ENCODE data around the gene C8B.

C8B gene

DNA sequence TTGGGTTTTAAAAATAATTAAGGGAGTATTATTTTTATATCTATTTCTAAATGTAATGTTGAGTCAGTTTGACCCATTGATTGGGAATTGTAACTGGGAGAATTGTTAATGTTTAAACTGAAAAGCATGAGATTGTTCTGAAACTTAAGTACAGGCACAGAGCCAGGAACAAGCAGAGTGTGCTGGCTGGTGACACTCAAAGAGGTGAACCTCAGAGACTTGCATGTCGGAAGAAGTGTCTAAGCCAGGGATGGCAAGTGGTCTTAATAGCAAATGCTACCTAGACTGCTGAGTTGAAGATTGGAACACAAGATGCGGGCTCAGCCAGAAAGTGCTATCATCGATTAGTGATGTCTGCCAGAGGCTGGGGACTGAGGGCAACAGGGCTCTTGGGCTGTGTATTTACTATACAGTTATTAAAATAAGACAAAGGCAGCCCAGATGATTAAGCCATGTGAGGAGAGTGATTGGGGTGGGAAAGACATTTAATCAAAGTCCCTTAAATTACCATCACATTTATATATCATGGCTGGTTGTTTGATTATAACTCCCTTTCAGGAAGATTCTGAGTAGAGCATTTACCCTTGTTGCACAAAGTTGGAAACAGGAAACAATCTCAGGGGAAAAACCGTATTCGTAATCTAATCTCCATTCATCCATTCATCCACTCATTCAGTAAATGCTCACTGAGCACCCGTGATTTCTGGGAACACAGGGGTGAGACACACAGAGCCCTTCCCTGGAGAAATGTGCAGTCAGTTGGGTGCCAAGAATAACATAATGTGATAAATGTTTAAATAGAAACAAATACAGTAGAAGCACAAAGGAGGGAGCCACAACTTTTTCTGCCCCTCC lies 68.4 kb downstream of the C8B start:
- DNase-seq, result no peak

DNA sequence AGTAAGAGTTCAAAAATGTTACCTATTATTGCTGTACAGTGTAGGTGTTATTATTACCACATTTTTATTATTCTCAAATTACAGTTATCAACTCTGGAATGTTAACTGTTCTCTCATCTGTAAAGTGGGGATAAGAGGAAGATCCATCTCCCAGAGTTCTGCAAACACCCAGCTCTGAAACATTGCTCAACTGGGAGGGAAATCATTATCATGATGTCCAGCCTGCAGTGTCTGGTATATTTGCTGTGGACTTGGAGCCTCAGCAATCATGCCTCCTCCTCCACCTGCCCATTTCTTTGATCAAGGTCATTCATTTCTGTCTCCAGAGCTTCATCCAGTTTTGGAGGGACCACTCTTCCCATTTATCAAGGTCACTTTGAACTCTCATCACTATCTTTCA lies 71.8 kb downstream of the C8B start:
- no peak for DNase-seq

DNA sequence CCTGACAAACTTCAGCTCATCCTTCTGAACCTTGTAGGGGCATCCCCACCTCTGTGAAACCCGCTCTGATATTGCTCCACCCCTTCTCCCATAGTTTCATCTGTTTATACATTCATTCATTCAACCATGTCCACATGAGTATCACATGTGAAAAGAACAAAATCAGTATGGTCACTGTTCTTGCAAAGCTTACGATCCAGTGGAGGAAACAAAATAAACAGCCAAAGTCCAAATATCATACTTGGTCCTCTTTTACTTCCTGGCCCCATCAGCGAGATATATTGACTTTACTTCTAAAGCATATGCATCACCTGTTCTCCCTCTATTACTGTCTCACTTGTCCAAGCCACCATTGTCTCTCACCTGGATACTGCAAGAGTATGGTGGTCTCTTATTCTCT lies 75.6 kb downstream of the C8B start:
- no peak for DNase-seq

DNA sequence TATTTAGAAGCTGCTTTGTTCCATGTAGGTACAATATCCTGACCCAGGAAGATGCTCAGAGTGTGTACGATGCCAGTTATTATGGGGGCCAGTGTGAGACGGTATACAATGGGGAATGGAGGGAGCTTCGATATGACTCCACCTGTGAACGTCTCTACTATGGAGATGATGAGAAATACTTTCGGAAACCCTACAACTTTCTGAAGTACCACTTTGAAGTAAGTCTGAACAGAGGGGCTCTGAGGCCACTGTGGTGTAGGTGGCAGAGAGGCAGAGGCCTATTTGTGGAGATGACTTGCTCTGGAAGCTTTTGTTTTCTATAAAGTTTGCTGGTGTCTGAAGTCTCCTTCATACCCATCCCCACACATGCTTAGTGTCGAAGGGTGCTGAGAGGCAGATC lies 84.4 kb downstream of the C8B start:
- no peak for DNase-seq

DNA sequence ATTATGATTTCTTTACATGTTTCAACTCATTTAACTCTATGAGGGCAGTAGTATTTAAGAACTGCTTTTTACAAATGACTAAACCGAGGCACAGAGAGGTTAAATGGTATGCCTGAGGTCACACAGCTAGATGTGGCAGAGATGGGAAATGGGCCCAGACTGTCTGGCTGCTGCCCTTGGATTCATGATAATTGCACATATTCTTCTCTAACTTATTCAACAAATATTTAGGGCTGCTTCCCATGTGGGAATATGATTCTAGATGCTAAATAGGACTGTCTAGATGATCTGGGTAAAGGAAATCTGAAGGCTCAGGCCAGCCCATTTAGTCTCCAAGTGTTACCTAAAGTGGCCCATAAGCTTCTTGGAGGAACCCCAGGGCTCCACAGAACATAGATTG lies 85.0 kb downstream of the C8B start:
- no peak for DNase-seq
